ENCODE results near the gene TCAP.

GRCh38 chr17:39624313-39624712 is 40.8 kb upstream of the TCAP start:
- TF ChIP-seq CTCF (IDR thresholded peaks at IDR 0.05; ENCODE audit: low read depth, low read length) (no peak), EZH2phosphoT487 (IDR thresholded peaks at IDR 0.05; ENCODE audit: low read depth) (no peak)

Data from OCI-LY3 (cell line).